CD4-positive, alpha-beta T cell treated with Interferon alpha-2 for 1 hour (primary cell): ENCODE results near the gene RBPJ.
"Not testable (repeated sequence)": the region's sequence is repeated elsewhere in the genome, so short reads cannot be mapped to it uniquely, and the experiment has no call there.

Source experiments
- DNase-seq, 2 donors: peaks; one replicate each; pipeline ENCODE4 v3.0.0-alpha.2; 2020 to 2022

RBPJ gene

GRCh38 chr4:26377328-26378311 is 56.8 kb downstream of the RBPJ start:
- no peak for DNase-seq

- no peak for DNase-seq
These were observed 59.0 kb downstream of the RBPJ start for GRCh38 chr4:26379837-26380236.

GRCh38 chr4:26380740-26381139 is 59.9 kb downstream of the RBPJ start:
- no peak for DNase-seq

- no peak for DNase-seq
These were observed 63.7 kb downstream of the RBPJ start for GRCh38 chr4:26384380-26385057.

- DNase-seq, result no peak
These were observed 64.9 kb downstream of the RBPJ start for GRCh38 chr4:26385690-26386089.

- DNase-seq, result no peak
These were observed 65.6 kb downstream of the RBPJ start for GRCh38 chr4:26386386-26386785.

- no peak for DNase-seq
These were observed 67.9 kb downstream of the RBPJ start for GRCh38 chr4:26388671-26389070.

GRCh38 chr4:26397086-26397485 is 76.3 kb downstream of the RBPJ start:
- DNase-seq, result no peak

GRCh38 chr4:26400132-26400531 is 79.3 kb downstream of the RBPJ start:
- DNase-seq, result no peak

- DNase-seq, result not testable (repeated sequence)
These were observed 81.2 kb downstream of the RBPJ start for GRCh38 chr4:26402017-26402416.

GRCh38 chr4:26402458-26402857 is 81.6 kb downstream of the RBPJ start:
- no peak for DNase-seq

GRCh38 chr4:26404743-26405206 is 84.0 kb downstream of the RBPJ start:
- no peak for DNase-seq

GRCh38 chr4:26406346-26406975 is 85.6 kb downstream of the RBPJ start:
- DNase-seq, result no peak

GRCh38 chr4:26407476-26407875 is 86.7 kb downstream of the RBPJ start:
- DNase-seq, result no peak

GRCh38 chr4:26410385-26411293 is 89.8 kb downstream of the RBPJ start:
- DNase-seq, result peak; percentile 6 to 72

- DNase-seq, result no peak
These were observed 91.9 kb downstream of the RBPJ start for GRCh38 chr4:26412381-26413372.

- DNase-seq, result no peak
These were observed 92.8 kb downstream of the RBPJ start for GRCh38 chr4:26413582-26413981.

GRCh38 chr4:26418107-26418506 is 97.3 kb downstream of the RBPJ start:
- DNase-seq, result no peak

GRCh38 chr4:26418850-26419249 is 98.0 kb downstream of the RBPJ start:
- DNase-seq, result no peak

GRCh38 chr4:26420438-26420837 is 99.6 kb downstream of the RBPJ start:
- no peak for DNase-seq

GRCh38 chr4:26420913-26421312 is 100.1 kb downstream of the RBPJ start:
- DNase-seq, result no peak
